Measurements from ENCODE around the gene KDM6A.
A peak's percentile ranks its signal among the peaks of the same experiment; 100 is the strongest.
"Not testable (repeated sequence)": the region's sequence is repeated elsewhere in the genome, so short reads cannot be mapped to it uniquely, and the experiment has no call there.

The KDM6A gene

DNA sequence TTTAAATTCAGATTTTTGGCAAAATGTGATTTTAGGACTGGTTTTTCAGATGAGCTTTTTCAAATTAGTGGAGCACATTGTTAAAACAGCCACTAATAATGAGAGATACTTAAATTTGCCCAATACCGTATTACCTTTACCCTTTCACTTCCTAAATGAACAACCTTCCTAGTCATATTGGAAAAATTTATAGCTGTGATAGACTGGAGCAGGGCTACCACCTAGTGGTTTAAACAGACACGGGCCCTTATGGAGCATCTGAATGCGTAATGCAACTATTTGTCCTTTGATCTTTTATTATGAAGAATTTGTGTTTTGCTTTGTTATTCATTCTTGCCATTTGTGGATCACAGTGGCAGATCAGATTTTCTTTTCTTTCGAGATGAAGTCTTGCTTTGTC lies 72.7 kb downstream of the KDM6A start:
- no peak overlapping the region for H3K4me3 ChIP-seq (ENCODE audit: low read depth, low read length)
- DNase-seq (ENCODE audit: low read depth): peak; percentile 7
- TF ChIP-seq, protein P1, sequence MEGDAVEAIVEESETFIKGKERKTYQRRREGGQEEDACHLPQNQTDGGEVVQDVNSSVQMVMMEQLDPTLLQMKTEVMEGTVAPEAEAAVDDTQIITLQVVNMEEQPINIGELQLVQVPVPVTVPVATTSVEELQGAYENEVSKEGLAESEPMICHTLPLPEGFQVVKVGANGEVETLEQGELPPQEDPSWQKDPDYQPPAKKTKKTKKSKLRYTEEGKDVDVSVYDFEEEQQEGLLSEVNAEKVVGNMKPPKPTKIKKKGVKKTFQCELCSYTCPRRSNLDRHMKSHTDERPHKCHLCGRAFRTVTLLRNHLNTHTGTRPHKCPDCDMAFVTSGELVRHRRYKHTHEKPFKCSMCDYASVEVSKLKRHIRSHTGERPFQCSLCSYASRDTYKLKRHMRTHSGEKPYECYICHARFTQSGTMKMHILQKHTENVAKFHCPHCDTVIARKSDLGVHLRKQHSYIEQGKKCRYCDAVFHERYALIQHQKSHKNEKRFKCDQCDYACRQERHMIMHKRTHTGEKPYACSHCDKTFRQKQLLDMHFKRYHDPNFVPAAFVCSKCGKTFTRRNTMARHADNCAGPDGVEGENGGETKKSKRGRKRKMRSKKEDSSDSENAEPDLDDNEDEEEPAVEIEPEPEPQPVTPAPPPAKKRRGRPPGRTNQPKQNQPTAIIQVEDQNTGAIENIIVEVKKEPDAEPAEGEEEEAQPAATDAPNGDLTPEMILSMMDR (conservative IDR thresholded peaks at IDR 0.05; ENCODE audit: low read depth, low read length): peak; percentile 13

DNA sequence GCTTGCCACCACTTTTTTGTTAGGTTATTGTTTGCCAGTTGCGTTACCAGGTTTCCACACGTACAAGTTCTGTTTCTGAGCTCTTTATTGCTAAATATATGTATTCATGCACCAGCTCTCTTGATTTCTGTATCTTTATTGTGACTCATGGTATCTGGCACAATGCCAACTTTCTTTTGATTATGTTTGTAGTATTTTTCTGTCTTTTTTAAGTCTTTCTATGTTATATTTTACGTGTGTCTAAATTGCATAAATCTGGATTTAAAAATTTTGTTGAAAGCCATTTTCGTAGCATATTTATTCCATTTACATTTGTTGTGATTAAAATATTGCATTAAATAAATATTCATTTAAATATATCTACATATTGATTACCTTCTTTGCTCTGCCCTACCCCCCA lies 73.8 kb downstream of the KDM6A start:
- H3K4me3 ChIP-seq (ENCODE audit: low read depth, low read length): no peak overlapping the region
- peak; percentile 19 for DNase-seq (ENCODE audit: low read depth)
- TF ChIP-seq, protein P1 (conservative IDR thresholded peaks at IDR 0.05; ENCODE audit: low read depth, low read length): no peak

DNA sequence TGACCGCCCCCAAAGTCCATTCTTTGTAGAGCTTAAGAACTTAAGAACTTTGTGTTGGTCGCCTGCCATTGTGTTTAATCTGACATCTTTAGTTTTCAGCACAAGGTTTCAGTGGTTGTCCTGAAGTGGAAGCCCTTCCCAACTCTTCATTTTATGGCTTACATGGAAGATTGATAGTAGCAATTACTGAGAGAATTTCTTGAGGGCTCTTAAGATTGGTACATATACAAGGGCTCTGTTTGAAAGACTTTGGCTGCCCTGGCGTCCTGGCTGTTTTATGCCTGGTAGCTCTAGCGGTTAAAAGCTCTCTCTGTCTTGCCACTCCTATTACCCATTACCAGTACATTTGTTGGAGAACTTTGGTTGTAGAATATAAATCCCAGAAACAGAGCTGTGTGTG lies 75.0 kb downstream of the KDM6A start:
- TF ChIP-seq, protein P1 (conservative IDR thresholded peaks at IDR 0.05; ENCODE audit: low read depth, low read length): no peak
- no peak for DNase-seq (ENCODE audit: low read depth)
- H3K4me3 ChIP-seq (ENCODE audit: low read depth, low read length): no peak overlapping the region

DNA sequence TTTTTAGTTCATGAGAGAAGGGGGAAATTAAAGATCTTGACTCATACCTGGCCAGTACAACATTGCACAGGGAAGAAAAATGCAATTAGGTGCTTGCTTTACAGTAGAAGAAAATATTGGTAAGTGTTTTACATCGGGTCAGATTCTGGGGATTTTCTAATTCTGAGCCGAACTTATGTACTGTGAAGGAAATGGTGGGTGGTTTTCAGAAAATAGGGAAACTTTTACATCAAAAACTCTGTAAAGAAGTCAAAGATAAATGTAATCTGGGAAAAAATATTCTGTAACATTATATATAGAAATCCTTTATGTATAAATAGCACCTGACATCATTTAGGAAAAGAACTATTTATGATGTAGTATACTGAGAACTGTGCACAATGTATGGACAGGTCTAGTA lies 75.4 kb downstream of the KDM6A start:
- DNase-seq (ENCODE audit: low read depth): no peak
- no peak overlapping the region for H3K4me3 ChIP-seq (ENCODE audit: low read depth, low read length)
- TF ChIP-seq, protein P1 (conservative IDR thresholded peaks at IDR 0.05; ENCODE audit: low read depth, low read length): no peak

DNA sequence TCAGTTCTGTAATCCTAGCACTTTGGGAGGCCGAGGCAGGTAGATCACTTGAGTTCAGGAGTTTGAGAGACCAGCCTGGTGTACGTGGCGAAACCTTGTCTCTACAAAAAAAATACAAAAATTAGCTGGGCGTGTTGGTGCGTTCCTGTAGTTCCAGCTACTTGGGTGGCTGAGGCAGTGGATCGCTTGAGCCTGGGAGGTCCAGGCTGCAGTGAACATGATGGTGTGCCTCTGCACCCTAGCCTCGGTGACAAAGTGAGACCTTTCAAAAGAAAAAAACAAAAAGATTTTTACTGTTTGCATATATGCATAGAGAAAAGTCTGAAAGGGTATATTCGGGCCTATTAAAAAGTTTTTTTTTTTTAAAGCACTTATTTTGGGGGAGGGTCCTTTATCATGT lies 76.1 kb downstream of the KDM6A start:
- no peak overlapping the region for H3K4me3 ChIP-seq (ENCODE audit: low read depth, low read length)
- TF ChIP-seq, protein P1 (conservative IDR thresholded peaks at IDR 0.05; ENCODE audit: low read depth, low read length): no peak
- DNase-seq (ENCODE audit: low read depth): no peak

DNA sequence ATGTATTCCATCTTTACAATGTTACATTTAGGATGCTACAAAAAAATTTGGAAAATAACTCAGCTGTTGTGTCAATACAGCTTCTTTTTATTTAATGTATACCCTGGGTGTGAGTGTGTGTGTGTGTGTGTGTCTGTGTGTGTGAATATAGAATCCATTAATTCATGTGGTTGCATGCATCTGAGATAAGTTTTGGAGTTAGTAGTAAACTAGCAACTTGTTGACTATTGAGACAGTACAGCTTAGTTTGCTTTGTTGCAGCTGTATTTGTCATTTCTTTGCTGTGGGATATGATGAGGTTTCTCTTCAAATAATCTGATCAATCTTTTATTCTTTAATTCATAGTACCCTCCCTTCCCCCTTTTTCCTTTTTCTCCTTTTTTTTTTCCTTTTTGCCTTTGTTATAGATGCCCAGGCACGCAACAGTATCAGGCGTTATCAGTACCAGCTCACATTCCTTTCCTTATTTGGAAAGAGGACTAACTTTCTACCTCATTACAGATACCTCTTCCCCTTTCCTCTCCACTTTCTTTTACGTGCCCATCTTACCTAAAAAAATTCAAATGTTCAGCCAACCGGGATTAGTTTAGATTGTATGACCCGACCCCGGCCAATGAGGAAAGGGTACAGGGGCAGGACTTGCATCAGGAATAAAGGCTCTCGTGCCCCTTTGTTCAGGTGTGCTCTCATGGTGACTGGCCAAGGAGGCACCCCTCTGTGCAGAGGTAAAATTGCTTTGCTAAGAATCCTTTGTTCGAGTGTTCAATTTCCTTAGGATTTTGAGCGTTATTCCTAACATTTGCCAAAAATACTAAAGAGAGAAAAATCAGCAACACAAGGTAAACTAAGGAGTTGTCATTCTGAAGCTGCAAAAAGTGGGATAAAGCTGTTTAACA lies 77.7 kb downstream of the KDM6A start:
- peak; percentile 10 for DNase-seq (ENCODE audit: low read depth)
- not testable (repeated sequence) for H3K4me3 ChIP-seq (ENCODE audit: low read depth, low read length)

DNA sequence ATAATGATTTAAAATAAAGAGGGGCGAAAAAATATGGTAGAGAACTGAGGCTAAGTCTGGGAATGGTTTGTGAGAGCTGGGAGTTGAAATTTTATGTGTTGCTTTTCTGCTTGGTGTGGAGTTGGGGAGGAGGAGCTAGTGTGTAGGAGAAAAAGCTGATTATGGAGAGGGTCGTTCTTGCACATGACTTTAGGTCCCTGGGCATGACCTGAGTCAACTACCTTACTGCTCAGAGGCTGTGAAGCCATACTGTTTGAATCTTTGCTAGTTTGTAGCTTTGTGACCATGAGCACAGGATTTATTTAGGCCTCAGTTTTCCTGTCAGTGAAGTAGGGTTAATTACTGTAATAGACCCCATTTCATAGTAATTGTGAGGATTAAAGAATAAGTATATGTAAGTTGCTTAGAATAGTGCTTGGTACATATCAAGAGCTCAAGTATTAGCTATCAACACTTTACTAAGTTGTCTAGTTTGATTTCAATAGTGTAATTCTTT lies 78.6 kb downstream of the KDM6A start:
- no peak overlapping the region for H3K4me3 ChIP-seq (ENCODE audit: low read depth, low read length)
- TF ChIP-seq, protein P1 (conservative IDR thresholded peaks at IDR 0.05; ENCODE audit: low read depth, low read length): no peak
- no peak for DNase-seq (ENCODE audit: low read depth)

Data from choroid plexus epithelial cell (primary cell).